ENCODE results near the gene HUNK. TPM values are rescaled to one million over a fixed set of nuclear protein-coding genes. Genes with fewer than 3 reads are reported as not detected.

HUNK gene
- total RNA-seq, 1 donor from 2014 or later, result 0.77 TPM

DNA sequence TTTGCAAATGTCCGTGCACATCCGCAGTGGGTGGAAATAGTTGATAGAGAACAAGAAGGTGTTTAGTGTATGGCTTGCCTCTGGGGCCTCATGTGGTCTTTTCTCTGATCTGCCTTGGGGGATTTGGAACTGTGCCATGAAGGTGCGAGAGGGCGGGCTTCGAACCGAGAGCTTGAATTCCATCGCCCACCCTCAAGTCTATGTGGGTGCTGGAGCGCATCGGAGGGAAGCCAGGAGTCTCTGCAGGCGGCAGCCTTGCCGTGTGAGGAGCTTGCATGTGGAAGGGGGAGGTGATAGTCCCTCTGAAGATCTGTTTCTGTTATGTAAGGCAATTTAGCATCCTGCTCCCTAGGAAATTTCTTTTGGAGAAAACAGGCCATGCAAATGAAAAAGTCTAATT, 119.6 kb downstream of the HUNK start:
- no peak overlapping the region for H2AFZ ChIP-seq (ENCODE audit: low read depth, low read length)
- DNase-seq (ENCODE audit: low read depth) (no peak), FAIRE-seq (no peak)
- peaks cover 9% of the 10 kb centered on the region for H3K27me3 Mint-ChIP-seq (ENCODE audit: low read depth, unreplicated experiment)
- H3K9me3 ChIP-seq (ENCODE audit: insufficient read depth, low read depth, low read length), result no peaks in the 10 kb centered on the region
- H4K20me1 ChIP-seq (ENCODE audit: insufficient read depth, low read length), result no peaks in the 10 kb centered on the region
- no peak overlapping the region for H3K27ac Mint-ChIP-seq (ENCODE audit: unreplicated experiment)
- H3K27ac ChIP-seq (ENCODE audit: low read depth, low read length), result no peak overlapping the region
- no peak overlapping the region for H3K4me3 Mint-ChIP-seq (ENCODE audit: unreplicated experiment)
- no peaks in the 10 kb centered on the region for H3K4me1 ChIP-seq (ENCODE audit: insufficient read depth, low read length)
- no peaks in the 10 kb centered on the region for H3K9me3 Mint-ChIP-seq (ENCODE audit: unreplicated experiment)
- H3K4me3 ChIP-seq (ENCODE audit: insufficient read depth, low read depth, low read length), result no peak overlapping the region
- no peak overlapping the region for H3K4me2 ChIP-seq (ENCODE audit: low read length)
- H3K4me1 Mint-ChIP-seq (ENCODE audit: low read depth, unreplicated experiment), result no peaks in the 10 kb centered on the region
- no peak for TF ChIP-seq EZH2 (IDR thresholded peaks at IDR 0.05; ENCODE audit: insufficient read depth, low read length)
- TF ChIP-seq, protein P1, sequence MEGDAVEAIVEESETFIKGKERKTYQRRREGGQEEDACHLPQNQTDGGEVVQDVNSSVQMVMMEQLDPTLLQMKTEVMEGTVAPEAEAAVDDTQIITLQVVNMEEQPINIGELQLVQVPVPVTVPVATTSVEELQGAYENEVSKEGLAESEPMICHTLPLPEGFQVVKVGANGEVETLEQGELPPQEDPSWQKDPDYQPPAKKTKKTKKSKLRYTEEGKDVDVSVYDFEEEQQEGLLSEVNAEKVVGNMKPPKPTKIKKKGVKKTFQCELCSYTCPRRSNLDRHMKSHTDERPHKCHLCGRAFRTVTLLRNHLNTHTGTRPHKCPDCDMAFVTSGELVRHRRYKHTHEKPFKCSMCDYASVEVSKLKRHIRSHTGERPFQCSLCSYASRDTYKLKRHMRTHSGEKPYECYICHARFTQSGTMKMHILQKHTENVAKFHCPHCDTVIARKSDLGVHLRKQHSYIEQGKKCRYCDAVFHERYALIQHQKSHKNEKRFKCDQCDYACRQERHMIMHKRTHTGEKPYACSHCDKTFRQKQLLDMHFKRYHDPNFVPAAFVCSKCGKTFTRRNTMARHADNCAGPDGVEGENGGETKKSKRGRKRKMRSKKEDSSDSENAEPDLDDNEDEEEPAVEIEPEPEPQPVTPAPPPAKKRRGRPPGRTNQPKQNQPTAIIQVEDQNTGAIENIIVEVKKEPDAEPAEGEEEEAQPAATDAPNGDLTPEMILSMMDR (IDR thresholded peaks at IDR 0.05; ENCODE audit: insufficient read depth, low read depth, low read length), result no peak
- H3K79me2 ChIP-seq (ENCODE audit: insufficient read depth, low read length), result no peaks in the 10 kb centered on the region
- no peaks in the 10 kb centered on the region for H3K36me3 Mint-ChIP-seq (ENCODE audit: low read depth, unreplicated experiment)
- H3K36me3 ChIP-seq (ENCODE audit: insufficient read depth, low read length), result no peaks in the 10 kb centered on the region
- H3K27me3 ChIP-seq (ENCODE audit: insufficient read depth, low read length), result no peaks in the 10 kb centered on the region
- H3K9ac ChIP-seq (ENCODE audit: low read length), result no peak overlapping the region

DNA sequence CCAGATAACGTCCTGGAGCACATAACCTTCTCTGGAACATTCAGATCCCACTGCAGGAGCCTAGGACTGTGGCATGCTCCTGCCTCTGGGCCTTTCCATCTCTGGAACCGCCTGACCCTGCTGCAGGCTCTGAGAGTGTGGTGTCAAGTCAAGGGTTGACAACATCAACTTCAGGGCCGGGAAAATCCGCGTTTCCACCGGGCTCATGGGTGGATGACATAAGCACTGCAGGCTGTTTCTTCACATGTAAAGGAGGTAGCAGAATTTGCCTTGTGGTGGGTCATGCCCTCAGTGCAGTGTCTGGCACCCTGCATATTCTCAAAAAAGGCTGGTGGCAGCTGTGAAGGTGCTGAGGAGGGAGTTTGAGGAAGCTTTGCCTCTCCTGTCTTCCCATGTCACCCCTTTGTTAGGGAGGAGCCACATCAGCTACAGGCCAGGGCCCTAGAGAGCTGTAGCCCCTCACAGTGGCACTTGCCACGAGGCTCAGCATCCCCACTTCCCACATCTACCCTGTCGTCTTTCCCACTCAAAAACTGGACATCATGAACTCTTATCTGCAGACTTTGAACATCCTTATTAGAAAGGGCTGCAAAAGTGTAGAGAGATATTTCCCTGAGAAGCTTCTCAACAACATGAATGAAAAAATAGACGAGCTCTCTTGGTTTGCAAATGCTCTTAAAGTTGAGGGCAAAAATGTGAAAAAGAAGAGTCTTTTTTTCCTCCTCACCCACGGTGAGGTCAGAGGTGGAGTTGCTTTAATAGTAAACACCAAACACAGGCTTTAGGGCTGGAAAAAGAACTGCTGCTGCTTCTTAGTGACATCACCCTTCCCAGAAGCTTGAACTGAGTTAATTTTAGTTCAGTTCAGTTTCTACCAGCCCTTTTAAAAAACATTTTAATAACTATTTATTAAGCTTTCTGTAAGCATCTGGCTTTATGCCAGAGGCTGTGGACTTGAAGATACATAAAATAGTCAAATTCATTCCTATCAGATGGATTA, 121.3 kb downstream of the HUNK start:
- Mint-ChIP-seq H3K9me3 (ENCODE audit: unreplicated experiment) (no peaks in the 10 kb centered on the region), H3K27me3 (ENCODE audit: low read depth, unreplicated experiment) (peaks cover 10% of the 10 kb centered on the region), H3K36me3 (ENCODE audit: low read depth, unreplicated experiment) (no peaks in the 10 kb centered on the region), H3K27ac (ENCODE audit: unreplicated experiment) (no peak overlapping the region), H3K4me1 (ENCODE audit: low read depth, unreplicated experiment) (no peaks in the 10 kb centered on the region), H3K4me3 (ENCODE audit: unreplicated experiment) (no peak overlapping the region)
- H2AFZ ChIP-seq (ENCODE audit: low read depth, low read length), result no peak overlapping the region
- H3K27ac ChIP-seq (ENCODE audit: low read depth, low read length), result no peak overlapping the region
- no peaks in the 10 kb centered on the region for H3K9me3 ChIP-seq (ENCODE audit: insufficient read depth, low read depth, low read length)
- no peak overlapping the region for H3K4me3 ChIP-seq (ENCODE audit: insufficient read depth, low read depth, low read length)
- no peaks in the 10 kb centered on the region for H3K4me1 ChIP-seq (ENCODE audit: insufficient read depth, low read length)
- no peak for FAIRE-seq
- no peak overlapping the region for H3K9ac ChIP-seq (ENCODE audit: low read length)
- DNase-seq (ENCODE audit: low read depth), result no peak
- H4K20me1 ChIP-seq (ENCODE audit: insufficient read depth, low read length), result no peaks in the 10 kb centered on the region
- no peak overlapping the region for H3K4me2 ChIP-seq (ENCODE audit: low read length)
- no peaks in the 10 kb centered on the region for H3K27me3 ChIP-seq (ENCODE audit: insufficient read depth, low read length)
- H3K36me3 ChIP-seq (ENCODE audit: insufficient read depth, low read length), result no peaks in the 10 kb centered on the region
- H3K79me2 ChIP-seq (ENCODE audit: insufficient read depth, low read length), result no peaks in the 10 kb centered on the region
- no peak for TF ChIP-seq EZH2 (IDR thresholded peaks at IDR 0.05; ENCODE audit: insufficient read depth, low read length)
- TF ChIP-seq, protein P1 (IDR thresholded peaks at IDR 0.05; ENCODE audit: insufficient read depth, low read depth, low read length), result no peak

DNA sequence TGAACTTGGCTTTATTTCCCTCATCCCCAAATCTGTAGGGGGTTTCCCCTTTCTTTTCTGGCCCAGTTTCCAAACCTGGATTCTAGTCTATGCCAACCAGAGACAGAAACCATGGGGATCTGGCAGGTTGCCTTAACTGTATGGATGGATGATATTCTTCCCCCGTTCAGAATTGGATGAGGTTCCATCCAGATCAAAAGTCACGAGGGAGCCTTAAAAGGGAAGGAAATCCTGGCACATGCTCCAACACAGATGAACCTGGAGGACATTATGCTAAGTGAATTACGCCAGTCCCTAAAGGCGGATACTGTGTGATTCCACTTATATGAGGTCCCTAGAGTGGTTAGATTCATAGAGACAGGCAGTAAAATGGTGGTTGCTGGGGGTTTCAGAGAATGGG, 124.4 kb downstream of the HUNK start:
- H3K4me1 ChIP-seq (ENCODE audit: insufficient read depth, low read length), result no peaks in the 10 kb centered on the region
- Mint-ChIP-seq H3K27me3 (ENCODE audit: low read depth, unreplicated experiment) (peaks cover 6% of the 10 kb centered on the region), H3K9me3 (ENCODE audit: unreplicated experiment) (no peaks in the 10 kb centered on the region), H3K4me3 (ENCODE audit: unreplicated experiment) (no peak overlapping the region), H3K36me3 (ENCODE audit: low read depth, unreplicated experiment) (no peaks in the 10 kb centered on the region), H3K4me1 (ENCODE audit: low read depth, unreplicated experiment) (no peaks in the 10 kb centered on the region), H3K27ac (ENCODE audit: unreplicated experiment) (no peak overlapping the region)
- no peaks in the 10 kb centered on the region for H3K36me3 ChIP-seq (ENCODE audit: insufficient read depth, low read length)
- H2AFZ ChIP-seq (ENCODE audit: low read depth, low read length), result no peak overlapping the region
- H3K79me2 ChIP-seq (ENCODE audit: insufficient read depth, low read length), result no peaks in the 10 kb centered on the region
- no peaks in the 10 kb centered on the region for H3K9me3 ChIP-seq (ENCODE audit: insufficient read depth, low read depth, low read length)
- no peak overlapping the region for H3K4me2 ChIP-seq (ENCODE audit: low read length)
- H3K27me3 ChIP-seq (ENCODE audit: insufficient read depth, low read length), result no peaks in the 10 kb centered on the region
- no peak overlapping the region for H3K4me3 ChIP-seq (ENCODE audit: insufficient read depth, low read depth, low read length)
- FAIRE-seq, result no peak
- H3K27ac ChIP-seq (ENCODE audit: low read depth, low read length), result no peak overlapping the region
- H4K20me1 ChIP-seq (ENCODE audit: insufficient read depth, low read length), result no peaks in the 10 kb centered on the region
- no peak for TF ChIP-seq EZH2 (IDR thresholded peaks at IDR 0.05; ENCODE audit: insufficient read depth, low read length)
- TF ChIP-seq, protein P1 (IDR thresholded peaks at IDR 0.05; ENCODE audit: insufficient read depth, low read depth, low read length), result no peak
- no peak overlapping the region for H3K9ac ChIP-seq (ENCODE audit: low read length)
- no peak for DNase-seq (ENCODE audit: low read depth)

Data from astrocyte (in vitro differentiated cells and primary cell).